G401.6 (cell line): ENCODE data around the gene ARPIN.
"Not testable (repeated sequence)": the region's sequence is repeated elsewhere in the genome, so short reads cannot be mapped to it uniquely, and the experiment has no call there.

Experiments
- FAIRE-seq: peaks from 2 replicates; lab custom pipeline; 2012; peaks lifted over from hg19 to GRCh38; lab: Jason Lieb, UNC

ARPIN gene

DNA sequence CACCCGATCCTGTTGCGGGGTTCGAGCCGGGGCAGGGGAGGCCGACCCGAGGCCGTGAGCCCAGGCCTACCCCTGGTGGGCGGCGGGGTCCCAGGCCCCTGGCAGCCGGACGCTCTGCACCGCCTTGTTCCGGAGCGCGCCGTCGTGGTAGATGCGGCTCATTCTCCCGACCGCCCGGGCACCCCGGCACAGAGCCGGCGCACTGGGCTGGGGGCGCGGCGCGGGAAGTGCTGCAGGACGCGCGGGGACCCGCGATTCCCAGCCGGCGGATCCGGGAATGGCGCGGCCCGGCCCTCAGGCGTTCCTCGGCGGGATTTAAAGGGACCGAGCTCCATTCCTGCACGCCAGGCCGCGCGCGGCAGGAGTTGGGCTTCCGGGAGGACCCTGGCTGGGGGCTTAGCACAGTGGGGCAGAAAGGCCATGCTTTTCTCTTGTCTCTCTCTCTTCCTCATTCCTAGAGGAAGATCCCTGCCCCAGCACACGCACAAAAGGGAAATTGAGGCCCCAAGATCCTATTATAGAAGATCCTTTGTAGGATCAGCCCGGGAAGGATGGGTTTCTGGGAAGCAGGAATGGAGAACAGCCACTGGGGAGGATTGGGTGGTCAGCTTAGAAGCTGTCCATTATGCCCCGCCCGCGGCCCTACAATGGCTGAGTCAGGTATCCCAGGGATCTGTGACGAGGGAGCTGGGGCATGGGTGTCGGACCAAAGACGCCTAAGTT, at the start of gene ARPIN:
ARPIN (minus strand) TSS at position 279 of the 723 bp plus-strand sequence; CDS start at position 162, 117 bp downstream.
- no peak for FAIRE-seq

DNA sequence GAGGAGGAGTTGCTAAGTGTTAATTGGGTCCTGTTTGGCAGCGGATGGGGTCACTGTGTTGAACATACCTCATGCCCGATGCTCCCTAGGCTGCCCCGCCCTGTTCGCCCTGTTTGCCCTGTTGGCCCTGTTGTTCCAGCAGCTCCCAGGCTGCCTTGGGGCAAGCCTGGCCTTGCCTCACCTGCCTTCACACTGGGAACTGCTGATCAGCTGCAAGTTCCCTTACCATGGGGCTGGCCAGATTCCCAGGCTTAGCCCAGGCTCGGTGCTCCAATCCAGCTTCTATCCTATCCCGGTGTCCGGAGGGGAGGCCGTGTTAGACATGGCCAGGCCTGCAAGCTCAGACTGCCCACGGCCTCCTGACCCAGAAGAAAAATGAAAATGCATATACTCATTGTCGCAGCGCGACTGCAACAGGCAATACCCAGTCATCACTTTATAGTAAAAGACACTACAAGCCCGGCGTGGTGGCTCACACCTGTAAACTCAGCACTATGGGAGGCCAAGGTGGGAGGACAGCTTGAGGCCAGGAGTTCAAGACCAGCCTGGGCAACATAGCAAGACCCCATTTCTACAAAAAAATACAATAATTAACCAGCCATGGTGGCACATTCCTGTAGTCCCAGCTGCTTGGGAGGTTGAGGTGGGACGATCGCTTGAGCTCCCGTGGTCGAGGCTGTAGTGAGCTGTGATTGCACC, 45.5 kb upstream of the ARPIN start:
- FAIRE-seq: no peak

- FAIRE-seq: not testable (repeated sequence)
These were observed 42.8 kb upstream of the ARPIN start for GRCh38 chr15:89955449-89955998.

- no peak for FAIRE-seq
These were observed 41.8 kb upstream of the ARPIN start for GRCh38 chr15:89954541-89954940.

DNA sequence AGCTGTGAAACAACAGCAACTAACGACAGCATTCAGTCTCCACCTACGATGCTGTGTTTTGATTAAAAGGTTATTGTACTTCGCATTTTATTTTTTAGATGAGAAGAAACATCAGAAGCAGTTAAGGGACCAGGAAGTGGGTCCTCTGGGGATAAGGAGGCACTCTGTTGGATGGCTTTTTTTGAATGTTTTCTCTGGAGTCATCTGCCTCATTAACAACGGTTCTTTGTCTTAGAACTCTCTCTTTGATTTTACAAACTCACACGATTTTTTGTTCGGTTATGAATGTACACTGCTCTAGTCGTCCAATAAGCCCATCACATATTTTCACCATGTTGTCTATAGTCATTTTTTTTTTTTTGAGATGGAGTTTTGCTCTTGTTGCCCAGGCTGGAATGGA, 36.0 kb upstream of the ARPIN start:
- FAIRE-seq: no peak

DNA sequence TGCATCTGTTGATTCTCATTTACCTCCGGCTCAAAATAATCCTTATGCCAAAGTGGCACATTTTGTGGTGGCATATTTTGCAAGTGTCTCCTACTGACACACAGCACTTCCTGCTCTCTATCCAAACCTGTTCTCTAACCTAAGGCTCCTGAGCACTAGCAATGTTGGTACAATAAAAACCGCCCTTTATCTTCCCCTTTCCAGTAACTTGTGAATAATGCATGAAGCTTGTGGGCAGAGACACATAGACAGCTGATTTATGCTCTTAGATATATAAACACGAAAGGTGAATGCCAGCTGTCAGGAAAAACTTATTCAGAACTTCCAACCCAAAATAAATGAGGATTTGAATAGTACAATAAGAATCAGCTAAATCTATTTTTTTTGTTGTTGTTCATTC, 34.6 kb upstream of the ARPIN start:
- FAIRE-seq: no peak

- FAIRE-seq: no peak
These were observed 34.0 kb upstream of the ARPIN start for GRCh38 chr15:89946681-89947299.

- not testable (repeated sequence) for FAIRE-seq
These were observed 31.0 kb upstream of the ARPIN start for GRCh38 chr15:89943721-89944120.

- no peak for FAIRE-seq
These were observed 27.2 kb upstream of the ARPIN start for GRCh38 chr15:89939910-89940309.

GRCh38 chr15:89939377-89939776, 26.6 kb upstream of the ARPIN start:
- not testable (repeated sequence) for FAIRE-seq

GRCh38 chr15:89937365-89938350, 24.9 kb upstream of the ARPIN start:
- no peak for FAIRE-seq

GRCh38 chr15:89936786-89937265, 24.1 kb upstream of the ARPIN start:
- no peak for FAIRE-seq

- FAIRE-seq: no peak
These were observed 23.5 kb upstream of the ARPIN start for GRCh38 chr15:89936051-89936785.

DNA sequence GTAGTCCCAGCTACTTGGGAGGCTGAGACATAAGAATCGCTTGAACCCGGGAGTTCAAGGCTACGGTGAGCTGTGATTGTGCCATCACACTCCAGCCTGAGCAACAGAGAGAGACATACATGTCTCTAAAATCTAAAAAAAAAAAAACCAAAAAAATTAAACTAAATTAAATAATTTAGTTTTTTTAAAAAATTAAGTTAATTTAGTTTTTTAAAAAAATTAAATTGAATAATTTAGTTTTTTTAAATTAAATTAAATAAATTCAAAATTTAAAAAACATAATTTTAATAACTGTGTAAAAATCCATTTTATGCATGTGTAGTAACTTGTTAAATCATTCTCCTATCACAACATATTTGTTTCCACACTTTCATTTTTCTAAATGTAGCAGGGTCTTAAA, 20.1 kb upstream of the ARPIN start:
- FAIRE-seq: peak; percentile 96

GRCh38 chr15:89928421-89928820, 15.7 kb upstream of the ARPIN start:
- no peak for FAIRE-seq

DNA sequence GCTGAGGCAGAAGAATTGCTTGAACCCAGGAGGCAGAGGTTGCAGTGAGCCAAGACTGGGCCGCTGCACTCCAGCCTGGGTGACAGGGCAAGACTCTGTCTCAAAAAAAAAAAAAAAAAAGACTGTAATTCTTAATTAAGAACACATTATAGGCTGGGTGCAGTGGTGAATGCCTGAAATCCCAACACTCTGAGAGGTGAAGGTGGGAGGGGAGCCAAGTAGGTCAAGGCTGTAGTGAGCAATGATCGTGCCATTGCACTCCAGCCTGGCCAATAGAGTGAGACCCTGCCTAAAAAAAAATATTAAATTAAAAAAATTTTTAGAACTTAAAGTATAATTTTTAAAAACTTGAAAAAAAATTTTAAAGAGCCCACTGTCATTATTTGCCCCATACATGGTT, 13.4 kb upstream of the ARPIN start:
- FAIRE-seq: no peak

DNA sequence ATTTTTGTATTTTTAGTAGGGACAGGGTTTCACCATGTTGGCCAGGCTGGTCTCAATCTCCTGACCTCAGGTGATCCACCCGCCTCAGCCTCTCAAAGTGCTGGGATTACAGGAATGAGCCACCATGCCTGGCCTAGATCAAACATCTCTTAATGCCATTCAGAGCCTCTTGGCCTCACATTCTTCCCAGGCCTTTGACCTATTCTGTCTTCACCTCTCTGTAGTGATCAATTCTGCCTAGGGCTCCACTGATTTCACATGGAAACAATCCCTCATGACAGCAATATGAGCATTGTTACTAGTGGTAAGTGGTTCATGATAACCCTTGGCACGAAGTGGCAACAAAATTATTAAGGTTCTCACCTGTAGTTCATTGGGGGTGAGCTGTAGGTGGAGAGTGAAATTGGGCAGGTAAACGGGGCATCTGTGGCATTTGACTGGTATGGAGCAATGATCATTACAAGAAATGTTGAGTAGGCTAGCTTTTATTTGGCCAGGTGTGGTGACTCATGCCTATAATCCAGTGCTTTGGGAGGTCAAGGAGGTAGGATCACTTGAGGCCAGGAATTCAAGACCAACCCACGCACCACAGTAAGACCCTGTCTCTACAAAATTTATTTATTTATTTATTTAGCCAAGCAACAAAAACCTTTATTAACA, 4.8 kb upstream of the ARPIN start:
- no peak for FAIRE-seq

DNA sequence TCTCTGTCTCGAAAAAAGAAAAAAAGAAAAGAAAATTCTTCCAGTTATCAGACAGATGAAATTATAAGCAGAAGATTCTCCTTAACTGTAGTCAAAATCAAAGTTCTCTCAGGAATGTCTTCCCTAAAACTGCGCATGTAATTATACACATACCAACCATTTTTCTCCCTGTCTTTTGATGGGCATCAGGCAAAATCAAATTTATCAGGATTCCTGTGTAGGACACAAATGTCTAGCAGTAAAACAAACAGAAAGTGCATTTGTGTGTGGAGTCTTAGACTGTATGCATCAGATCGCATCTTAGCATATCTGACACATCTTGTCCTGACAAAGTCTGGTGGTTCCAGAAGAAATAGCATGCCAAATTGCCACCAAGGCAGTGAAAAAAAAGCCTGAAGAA, 3.9 kb upstream of the ARPIN start:
- FAIRE-seq: no peak

DNA sequence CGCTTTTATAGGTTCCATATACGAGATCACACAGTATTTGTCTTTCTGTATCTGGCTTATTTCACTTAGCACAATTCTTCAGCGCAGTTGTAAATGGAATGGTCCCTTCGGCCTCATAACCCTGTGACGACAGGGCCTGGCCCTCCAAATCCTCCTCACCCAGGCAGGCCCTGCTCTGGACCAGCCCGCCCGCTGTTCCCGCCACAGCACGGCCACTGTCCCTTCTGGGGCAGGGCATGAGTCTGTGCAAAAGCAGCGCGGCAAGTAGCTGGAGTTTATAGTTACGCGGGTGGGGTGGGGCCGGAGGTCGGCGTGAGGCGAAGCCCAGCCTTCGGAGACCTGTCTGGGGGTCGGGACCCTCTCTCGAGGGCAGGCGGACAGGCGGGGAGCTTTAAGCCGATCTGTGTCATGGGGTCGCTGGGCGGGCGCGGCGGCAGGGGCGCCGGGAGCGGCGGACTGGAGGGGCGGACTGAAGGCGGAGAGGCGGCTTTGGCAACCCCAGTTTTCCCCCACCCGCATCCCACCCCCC, 543 bp downstream of the ARPIN start:
- FAIRE-seq: no peak
